Pancreas (tissue), 10 donors: Measurements from ENCODE around the gene SH3RF3. TPM values are rescaled to one million over a fixed set of nuclear protein-coding genes. Genes with fewer than 3 reads are reported as not detected.
A peak's percentile ranks its signal among the peaks of the same experiment; 100 is the strongest.

ENCODE experiments used
- ATAC-seq, 4 donors: fragments of 200-7000 bp; cut with Tn5 transposase; one replicate each; pipeline versions ENCODE4 v1.8.0 to v1.9.1; 2020; ENCODE audit warnings: mild to moderate bottlenecking in 4 of 4, moderate library complexity in 4 of 4
- DNase-seq, 6 donors: peaks; one replicate each; pipeline ENCODE4 v3.0.0-alpha.2; 2020
- FAIRE-seq: peaks from 2 replicates; lab custom pipeline; 2012; peaks lifted over from hg19 to GRCh38; lab: Jason Lieb, UNC
- H3K27ac ChIP-seq, 4 donors: fragments of 200-600 bp; sonication (generic); 1 replicate in 3 of 4; 2 replicates in 1 of 4; pipeline versions ENCODE4 v1.5.0 to v1.8.0; 2020
- H3K27me3 ChIP-seq, 4 donors: fragments of 200-600 bp; one replicate each; pipeline ENCODE4 v1.8.0; 2021
- H3K36me3 ChIP-seq, 3 donors: fragments of 200-600 bp; sonication (generic) in 1 of 3; one replicate each; pipeline versions ENCODE4 v1.5.0 to v1.8.0; 2020 to 2021
- H3K4me1 ChIP-seq, 3 donors: fragments of 200-600 bp; one replicate each; pipeline ENCODE4 v1.8.0; 2021
- H3K4me3 ChIP-seq, 4 donors: fragments of 200-600 bp; sonication (generic) in 2 of 4; one replicate each; pipeline versions ENCODE4 v1.5.0 to v1.8.0; 2020 to 2021
- H3K9me3 ChIP-seq, 4 donors: fragments of 200-600 bp; one replicate each; pipeline ENCODE4 v1.8.0; 2021
- CTCF ChIP-seq, 4 donors: fragments of 200-600 bp; sonication (generic) in 3 of 4; IDR thresholded peaks; one replicate each; pipeline versions ENCODE4 v1.5.0 to v1.8.0; 2021; ENCODE audit warnings: antibody characterized with exemption in 4 of 4
- WGBS, 2 donors: extraction: QIAGEN DNeasy Blood & Tissue Kit; methylation state at CpG; one replicate each; pipeline ENCODE4 v1.1.7; 2013; 5-methylcytosine and 5-hydroxymethylcytosine counted together
- intact Hi-C, 3 donors: fragments of 100-400 bp; cut with DNase I; formaldehyde crosslinking; loops; one replicate each; pipeline versions ENCODE4 v1.11.1 to v1.14.2; 2022
- polyA plus RNA-seq, 2 donors: library from polyadenylated mRNA; stranded (reverse); fragments of 200-250 nt; gene quantifications; one replicate each; pipeline ENCODE4 v1.2.3, GENCODE V29; 2013
- total RNA-seq, 6 donors: library from RNA; stranded (reverse); fragmentation: NEBNext Ultra II Directional in 4 of 6; extraction: Animal tissue kit (Norgen Biotek cat#: 25700) in 4 of 6; gene quantifications; one replicate each; pipeline versions ENCODE4 v1.2.1 to v1.2.4, GENCODE V29; 2021 to 2023
- donor health status: healthy with polysubstance abuse.
- donor health status: DM: no; HTN: no; CAD: no; lungs with moderate emphysema.
- donor health status: DM: no; HTN: no; CAD: no.
- donor health status: control.
- donor health status: control.
- donor health status: Bipolar disorder and iron deficiency.
- donor health status: DM: yes; HTN: yes; CAD: no.
- donor health status: DM: no; HTN: no; CAD: no.
- donor health status: DM: no; HTN: no; CAD: no.
- donor health status: DM: yes; HTN: yes; CAD: no.

SH3RF3 gene
- total and polyA plus RNA-seq, 8 donors: 1.1 to 3.5 (median 1.8) TPM

DNA sequence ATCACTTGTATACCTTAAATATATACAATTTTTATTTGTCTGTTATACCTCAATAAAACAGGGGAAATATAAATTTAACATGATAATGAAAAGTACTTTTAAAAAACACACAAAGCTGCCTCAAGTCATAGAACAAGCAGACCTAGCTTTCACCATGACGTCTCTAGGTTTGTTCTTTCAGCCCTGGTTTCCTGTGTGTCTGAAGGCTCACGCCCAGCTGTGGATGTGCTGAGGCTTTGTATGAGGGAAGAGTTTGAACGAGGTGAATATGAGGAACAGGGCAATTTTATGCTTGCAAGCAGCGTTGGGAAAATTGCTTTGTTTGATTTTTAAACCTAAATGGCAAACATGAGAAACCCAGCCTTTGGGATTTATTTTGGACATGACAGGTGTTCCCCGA, 15.3 kb downstream of the SH3RF3 start:
- Histone ChIP-seq H3K9me3 (no peaks in the 10 kb centered on the region), H3K4me1 (no peaks in the 10 kb centered on the region), H3K27me3 (no peaks in the 10 kb centered on the region), H3K4me3 (no peak overlapping the region), H3K27ac (no peak overlapping the region), H3K36me3 (no peaks in the 10 kb centered on the region)
- FAIRE-seq: no peak
- no peak for TF ChIP-seq CTCF (IDR thresholded peaks at IDR 0.05)
- 62 to 68% methylated on average over 5 of the region's 5 CpGs for WGBS, 2 donors
- ATAC-seq: no peak
- intact Hi-C loops: no loop called here
- no peak for DNase-seq

DNA sequence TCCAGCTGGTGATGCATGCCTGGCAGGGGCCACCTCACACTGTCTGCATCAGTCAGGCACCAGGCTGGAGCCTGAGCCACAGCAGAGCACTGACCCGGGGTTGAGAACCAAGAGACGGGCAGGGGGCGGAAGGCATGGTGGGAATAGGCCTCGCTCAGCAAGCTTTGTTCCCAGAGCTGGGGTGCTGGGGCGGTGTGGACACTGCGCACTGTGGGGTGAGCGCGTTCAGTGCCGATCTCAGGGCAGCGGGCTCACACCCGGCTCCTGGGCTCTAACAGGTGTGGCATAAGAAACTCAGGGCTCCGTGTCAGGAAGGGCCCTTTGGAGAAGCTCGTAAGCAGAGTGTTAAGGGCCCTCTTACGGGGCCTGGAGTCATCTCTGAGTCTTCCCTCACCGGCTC, 15.7 kb downstream of the SH3RF3 start:
- no peaks in the 10 kb centered on the region for H3K27me3 ChIP-seq
- H3K9me3 ChIP-seq: no peaks in the 10 kb centered on the region
- intact Hi-C loops: no loop called here
- ATAC-seq: no peak
- no peak overlapping the region for H3K27ac ChIP-seq
- no peak overlapping the region for H3K4me3 ChIP-seq
- no peak for FAIRE-seq
- H3K4me1 ChIP-seq: no peaks in the 10 kb centered on the region
- peak in 1 of 6 donors; percentile 43 for DNase-seq
- TF ChIP-seq CTCF (IDR thresholded peaks at IDR 0.05): no peak
- WGBS, 2 donors: 89 to 92% methylated on average over 15 of the region's 15 CpGs
- H3K36me3 ChIP-seq: no peaks in the 10 kb centered on the region

DNA sequence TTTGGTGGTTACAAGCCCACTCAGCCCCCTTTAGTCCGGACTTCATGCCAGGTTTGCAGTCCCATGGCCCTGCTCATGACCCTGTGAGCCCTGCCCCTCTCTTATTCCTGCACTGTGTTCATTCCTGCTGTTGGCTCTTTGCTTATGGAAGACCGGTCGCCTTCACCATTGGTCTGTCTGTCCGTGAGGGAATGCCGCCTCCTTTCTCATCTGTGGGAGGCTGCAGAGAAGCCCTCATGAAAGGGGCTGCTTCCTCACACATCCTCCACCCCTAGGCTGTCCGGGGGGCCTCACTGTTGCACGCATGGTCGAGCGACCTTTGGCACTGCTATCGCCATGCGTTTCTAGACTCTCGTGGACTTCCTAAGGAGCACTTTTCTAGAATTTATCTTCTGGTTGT, 16.3 kb downstream of the SH3RF3 start:
- intact Hi-C loops: no loop called here
- no peak for FAIRE-seq

GRCh38 chr2:109147405-109147804, 18.4 kb downstream of the SH3RF3 start:
- ATAC-seq (peak in 1 of 4 donors; percentile 72), FAIRE-seq (no peak), DNase-seq (no peak)
- Histone ChIP-seq H3K36me3 (no peaks in the 10 kb centered on the region), H3K9me3 (no peaks in the 10 kb centered on the region), H3K27ac (no peak overlapping the region), H3K27me3 (no peaks in the 10 kb centered on the region), H3K4me3 (no peak overlapping the region), H3K4me1 (no peaks in the 10 kb centered on the region)
- no peak for TF ChIP-seq CTCF (IDR thresholded peaks at IDR 0.05)
- intact Hi-C loops: no loop called here
- 44 to 46% methylated on average over 7 of the region's 7 CpGs for WGBS, 2 donors

More for the DNA sequence above, 16.3 kb downstream of the SH3RF3 start:
- 83 to 88% methylated on average over 12 of the region's 12 CpGs for WGBS, 2 donors
- H3K36me3 ChIP-seq: no peaks in the 10 kb centered on the region
- no peak for ATAC-seq
- H3K27ac ChIP-seq: no peak overlapping the region
- H3K9me3 ChIP-seq: no peaks in the 10 kb centered on the region
- TF ChIP-seq CTCF (IDR thresholded peaks at IDR 0.05): no peak
- no peak overlapping the region for H3K4me3 ChIP-seq
- H3K27me3 ChIP-seq: no peaks in the 10 kb centered on the region
- DNase-seq: no peak
- no peaks in the 10 kb centered on the region for H3K4me1 ChIP-seq

DNA sequence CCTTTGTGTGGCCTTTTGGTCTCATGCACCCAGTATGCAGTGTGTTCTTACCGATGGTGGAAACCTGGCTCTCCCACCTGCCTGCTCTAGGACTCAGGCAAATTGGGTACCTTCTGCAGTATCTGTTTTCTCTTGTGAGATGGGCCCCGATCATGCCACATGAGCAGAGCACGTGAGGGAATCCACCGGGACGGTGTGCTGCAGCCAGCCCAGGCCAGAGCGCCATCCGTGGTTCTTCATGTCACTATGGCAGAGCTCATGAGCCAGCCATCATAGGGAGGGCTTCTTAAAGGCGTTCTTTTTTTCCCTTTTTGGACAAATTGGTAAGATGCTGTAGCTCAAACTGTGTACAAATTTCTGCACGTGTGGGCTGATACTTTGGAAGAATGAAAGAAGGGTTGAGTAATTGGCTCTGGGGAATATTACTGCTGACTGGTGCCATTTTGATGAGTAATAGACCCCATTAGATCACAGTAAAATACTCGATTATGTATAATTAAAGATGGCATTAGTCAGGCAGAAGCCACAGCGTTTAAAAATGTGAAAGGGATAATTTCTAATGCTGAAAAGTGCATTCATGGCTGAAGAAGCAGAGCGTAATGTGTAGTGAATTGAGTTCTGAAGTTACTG, 19.2 kb downstream of the SH3RF3 start:
- Histone ChIP-seq H3K27me3 (no peaks in the 10 kb centered on the region), H3K9me3 (no peaks in the 10 kb centered on the region), H3K4me1 (no peaks in the 10 kb centered on the region), H3K36me3 (no peaks in the 10 kb centered on the region), H3K27ac (no peak overlapping the region), H3K4me3 (no peak overlapping the region)
- 71 to 76% methylated on average over 12 of the region's 12 CpGs for WGBS, 2 donors
- ATAC-seq (peak in 1 of 4 donors; percentile 15), FAIRE-seq (no peak), DNase-seq (no peak)
- intact Hi-C loops: no loop called here
- no peak for TF ChIP-seq CTCF (IDR thresholded peaks at IDR 0.05)
